Mesothelial cell of epicardium (in vitro differentiated cells): ENCODE measurements around the gene SBF2. TPM values are rescaled to one million over a fixed set of nuclear protein-coding genes. Genes with fewer than 3 reads are reported as not detected.
"Not testable (repeated sequence)": the region's sequence is repeated elsewhere in the genome, so short reads cannot be mapped to it uniquely, and the experiment has no call there.

Experiments
- DNase-seq, 2 experiments: peaks; one replicate each; pipeline ENCODE4 v3.0.0; 2021; ENCODE audit warnings: low spot score in 2 of 2; ENCODE audit not compliant: unreplicated experiment in 2 of 2
- H3K27ac Mint-ChIP-seq: 2 replicates; pipeline ENCODE4 v1.8.0; 2021; ENCODE audit warnings: mixed read lengths
- H3K27me3 Mint-ChIP-seq: 2 replicates; pipeline ENCODE4 v1.8.0; 2021; ENCODE audit warnings: low read depth, mixed read lengths
- H3K36me3 Mint-ChIP-seq: 2 replicates; pipeline ENCODE4 v1.8.0; 2021; ENCODE audit warnings: mixed read lengths
- H3K4me1 Mint-ChIP-seq: 2 replicates; pipeline ENCODE4 v1.8.0; 2021; ENCODE audit warnings: mixed read lengths
- H3K4me3 Mint-ChIP-seq: 2 replicates; pipeline ENCODE4 v1.8.0; 2021; ENCODE audit warnings: mild to moderate bottlenecking, moderate library complexity, mixed read lengths
- H3K9me3 Mint-ChIP-seq: 2 replicates; pipeline ENCODE4 v1.8.0; 2021; ENCODE audit warnings: mixed read lengths
- total RNA-seq: library from RNA; stranded (reverse); gene quantifications from 3 replicates; pipeline ENCODE4 v1.2.1, GENCODE V29; 2021
- TF ChIP-seq, protein P1 (sequence below): fragments of 200-600 bp; sonication (generic); IDR thresholded peaks from one replicate; pipeline ENCODE4 v1.5.0; 2021; ENCODE audit warnings: antibody characterized with exemption; ENCODE audit not compliant: unreplicated experiment

The SBF2 gene
- total RNA-seq, 1 donor from 2014 or later, result 58.4 TPM

DNA sequence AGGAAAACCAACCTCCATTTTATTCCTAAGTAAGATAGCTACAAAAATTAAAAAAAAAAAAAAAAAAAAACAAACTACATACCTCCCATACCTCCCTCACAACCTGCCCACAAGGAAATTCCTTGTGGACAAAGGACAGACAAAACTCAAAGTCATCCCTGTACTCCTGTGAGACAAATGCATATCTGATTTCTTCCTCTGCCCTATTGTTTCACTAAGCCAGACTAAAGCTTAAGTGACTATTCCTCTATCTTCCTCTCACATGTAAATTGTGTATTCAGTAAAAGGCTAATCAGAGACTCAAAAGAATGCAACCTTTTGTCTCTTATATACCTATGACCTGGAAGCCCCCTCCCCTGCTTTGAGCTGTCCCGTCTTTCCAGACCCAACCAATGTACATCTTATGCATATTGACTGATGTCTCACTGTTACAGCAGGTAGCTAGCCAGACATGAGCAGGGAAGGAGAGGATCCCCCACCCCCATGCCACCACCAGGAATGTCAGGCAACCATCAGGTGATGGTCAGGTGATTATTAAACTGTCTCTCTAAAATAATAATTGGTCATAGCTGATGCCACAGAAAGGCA lies 289.4 kb downstream of the SBF2 start:
- Mint-ChIP-seq H3K27ac (no peak overlapping the region), H3K4me3 (no peak overlapping the region), H3K4me1 (peaks cover 6% of the 10 kb centered on the region), H3K27me3 (no peaks in the 10 kb centered on the region), H3K9me3 (peaks cover 31% of the 10 kb centered on the region), H3K36me3 (peaks cover 24% of the 10 kb centered on the region)
- no peak for DNase-seq
- TF ChIP-seq, protein P1, sequence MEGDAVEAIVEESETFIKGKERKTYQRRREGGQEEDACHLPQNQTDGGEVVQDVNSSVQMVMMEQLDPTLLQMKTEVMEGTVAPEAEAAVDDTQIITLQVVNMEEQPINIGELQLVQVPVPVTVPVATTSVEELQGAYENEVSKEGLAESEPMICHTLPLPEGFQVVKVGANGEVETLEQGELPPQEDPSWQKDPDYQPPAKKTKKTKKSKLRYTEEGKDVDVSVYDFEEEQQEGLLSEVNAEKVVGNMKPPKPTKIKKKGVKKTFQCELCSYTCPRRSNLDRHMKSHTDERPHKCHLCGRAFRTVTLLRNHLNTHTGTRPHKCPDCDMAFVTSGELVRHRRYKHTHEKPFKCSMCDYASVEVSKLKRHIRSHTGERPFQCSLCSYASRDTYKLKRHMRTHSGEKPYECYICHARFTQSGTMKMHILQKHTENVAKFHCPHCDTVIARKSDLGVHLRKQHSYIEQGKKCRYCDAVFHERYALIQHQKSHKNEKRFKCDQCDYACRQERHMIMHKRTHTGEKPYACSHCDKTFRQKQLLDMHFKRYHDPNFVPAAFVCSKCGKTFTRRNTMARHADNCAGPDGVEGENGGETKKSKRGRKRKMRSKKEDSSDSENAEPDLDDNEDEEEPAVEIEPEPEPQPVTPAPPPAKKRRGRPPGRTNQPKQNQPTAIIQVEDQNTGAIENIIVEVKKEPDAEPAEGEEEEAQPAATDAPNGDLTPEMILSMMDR, result no peak

DNA sequence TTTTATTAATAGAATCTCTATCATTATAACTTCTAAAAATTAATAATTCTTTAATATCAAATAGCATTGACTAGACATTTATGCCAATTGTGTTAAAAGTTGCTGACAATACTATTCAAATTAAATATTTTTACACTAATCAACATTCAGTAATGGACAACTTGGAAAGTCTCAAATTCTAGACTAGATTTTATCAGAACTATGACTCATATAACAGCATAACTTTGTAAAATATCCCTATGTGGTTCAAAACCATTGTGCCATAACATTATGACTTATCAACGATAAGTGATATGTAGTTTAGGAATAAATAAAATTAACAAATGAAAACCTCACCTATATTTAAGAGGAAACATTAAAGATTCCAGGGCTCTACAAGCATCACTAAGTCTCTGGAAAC lies 291.8 kb downstream of the SBF2 start:
- Mint-ChIP-seq H3K4me3 (no peak overlapping the region), H3K27ac (no peak overlapping the region), H3K4me1 (peaks cover 6% of the 10 kb centered on the region), H3K9me3 (peaks cover 24% of the 10 kb centered on the region), H3K36me3 (peaks cover 28% of the 10 kb centered on the region), H3K27me3 (no peaks in the 10 kb centered on the region)
- no peak for DNase-seq
- TF ChIP-seq, protein P1, result no peak

DNA sequence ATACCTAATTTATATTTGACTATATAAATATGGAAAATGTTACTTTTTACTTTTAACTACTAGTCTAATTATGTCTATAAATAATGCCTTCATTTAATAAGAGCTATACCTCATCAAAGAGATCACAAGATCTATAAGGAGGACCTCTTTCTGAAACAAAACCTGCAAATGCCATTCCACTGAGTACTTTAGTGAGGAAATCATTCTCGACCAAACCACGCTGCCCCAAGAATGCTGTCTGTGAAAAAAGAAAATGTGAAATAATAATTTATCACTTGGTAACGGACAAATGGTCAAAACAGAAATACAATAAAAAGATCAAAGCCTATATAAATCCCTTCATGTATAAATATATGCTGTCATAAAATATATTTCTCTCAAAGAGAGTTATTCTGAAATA lies 301.7 kb downstream of the SBF2 start:
- no peaks in the 10 kb centered on the region for H3K4me1 Mint-ChIP-seq
- peaks cover 16% of the 10 kb centered on the region for H3K9me3 Mint-ChIP-seq
- no peaks in the 10 kb centered on the region for H3K27me3 Mint-ChIP-seq
- no peak overlapping the region for H3K4me3 Mint-ChIP-seq
- no peak for DNase-seq
- no peak overlapping the region for H3K27ac Mint-ChIP-seq
- peaks cover 36% of the 10 kb centered on the region for H3K36me3 Mint-ChIP-seq
- TF ChIP-seq, protein P1, result no peak

DNA sequence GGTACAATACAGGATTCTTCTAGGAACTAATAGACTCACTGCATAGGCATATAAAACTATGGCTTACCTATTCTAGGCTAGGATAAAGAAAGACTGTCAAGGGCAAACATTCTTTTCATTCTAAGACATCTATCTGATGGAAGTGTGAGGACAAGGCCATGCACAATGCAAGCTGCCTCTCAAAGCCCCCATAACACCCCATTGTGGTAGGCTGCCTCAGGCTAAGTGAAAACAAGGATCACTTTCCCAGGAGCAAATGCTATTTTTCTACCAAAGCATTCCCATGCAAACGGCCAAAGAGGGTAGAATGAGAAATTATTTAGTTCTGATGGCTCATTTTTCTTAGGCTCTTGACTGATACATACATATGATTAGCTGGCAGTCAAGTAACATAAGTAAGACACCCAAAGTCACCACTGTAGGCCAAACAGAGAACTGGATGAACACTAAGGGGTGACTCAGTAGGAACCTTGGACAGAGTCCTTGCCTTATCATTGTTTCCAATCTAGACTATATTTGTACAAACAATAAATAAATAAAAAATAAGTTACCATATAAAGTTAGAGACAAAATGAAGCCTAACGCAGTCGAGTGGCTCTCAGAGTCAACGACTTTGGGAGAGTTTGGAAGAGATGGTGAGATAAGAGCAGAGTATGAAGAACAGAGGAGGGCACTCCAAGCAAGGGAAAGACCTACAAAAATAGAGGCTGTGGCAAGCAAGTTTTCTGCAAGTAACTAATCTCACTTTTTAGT lies 303.6 kb downstream of the SBF2 start:
- H3K4me1 Mint-ChIP-seq, result no peaks in the 10 kb centered on the region
- no peak for DNase-seq
- no peaks in the 10 kb centered on the region for H3K27me3 Mint-ChIP-seq
- H3K9me3 Mint-ChIP-seq, result peaks cover 33% of the 10 kb centered on the region
- TF ChIP-seq, protein P1, result no peak
- H3K27ac Mint-ChIP-seq, result no peak overlapping the region
- peaks cover 51% of the 10 kb centered on the region for H3K36me3 Mint-ChIP-seq
- no peak overlapping the region for H3K4me3 Mint-ChIP-seq

DNA sequence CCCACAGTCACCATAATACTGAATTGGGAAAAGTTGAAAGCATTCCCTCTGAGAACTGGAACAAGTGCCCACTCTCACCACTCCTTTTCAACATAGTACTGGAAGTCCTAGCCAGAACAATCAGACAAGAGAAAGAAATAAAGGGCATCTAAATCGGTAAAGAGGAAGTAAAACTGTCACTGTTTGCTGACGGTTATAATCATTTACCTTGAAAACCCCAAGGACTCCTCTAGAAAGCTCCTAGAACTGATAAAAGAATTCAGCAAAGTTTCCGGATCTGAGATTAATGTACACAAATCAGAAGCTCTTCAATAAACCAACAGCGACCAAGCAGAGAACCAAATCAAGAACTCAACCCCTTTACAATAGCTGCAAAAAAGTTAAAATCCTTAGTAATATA lies 306.7 kb downstream of the SBF2 start:
- not testable (repeated sequence) for H3K27me3 Mint-ChIP-seq, H3K27ac Mint-ChIP-seq, DNase-seq, H3K4me3 Mint-ChIP-seq, H3K4me1 Mint-ChIP-seq
- Mint-ChIP-seq H3K36me3 (peaks cover 71% of the 10 kb centered on the region), H3K9me3 (peaks cover 52% of the 10 kb centered on the region)

DNA sequence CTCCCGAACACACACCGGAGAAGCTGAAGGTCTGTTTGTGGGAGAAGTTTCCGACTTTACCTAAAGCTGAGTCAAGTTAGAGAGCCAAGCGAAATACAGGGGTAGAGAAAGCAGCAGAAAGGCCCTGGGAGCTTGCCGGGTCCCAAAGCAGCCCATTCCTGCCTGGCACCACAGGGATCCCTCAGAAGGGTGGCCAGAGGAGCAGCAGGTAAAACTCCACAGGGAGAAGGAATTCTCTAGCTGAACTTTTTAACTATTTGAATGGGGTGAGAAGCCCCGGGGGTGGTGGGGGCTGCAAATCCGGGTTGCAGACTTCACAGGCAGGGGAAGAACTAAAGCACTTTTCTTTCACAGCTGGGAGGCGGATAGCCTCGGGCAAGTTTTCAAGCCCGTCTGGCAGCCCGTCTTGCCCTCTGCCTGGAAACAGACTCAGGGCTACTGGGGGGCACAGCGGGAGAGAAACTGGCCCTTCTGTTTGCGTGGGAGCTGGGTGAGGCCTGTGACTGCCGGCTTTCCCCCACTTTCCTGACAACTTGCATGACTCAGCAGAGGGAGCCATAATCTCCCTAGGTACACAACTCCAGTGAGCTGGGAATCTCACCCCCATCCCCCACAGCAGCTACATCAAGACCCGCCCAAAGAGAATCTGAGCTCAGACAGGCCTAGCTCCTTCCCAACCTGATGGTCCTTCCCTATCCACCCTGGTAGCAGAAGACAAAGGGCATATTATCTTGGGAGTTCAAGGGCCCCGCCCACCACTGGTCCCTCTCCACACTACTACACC lies 311.0 kb downstream of the SBF2 start:
- Mint-ChIP-seq H3K4me1 (peaks cover 8% of the 10 kb centered on the region), H3K27me3 (no peaks in the 10 kb centered on the region), H3K4me3 (no peak overlapping the region), H3K9me3 (peaks cover 42% of the 10 kb centered on the region), H3K36me3 (peaks cover 55% of the 10 kb centered on the region), H3K27ac (peak overlapping the region; percentile 32)
- TF ChIP-seq, protein P1, result no peak
- DNase-seq, result no peak
